K562 (cell line): ENCODE results near the gene BNC2. TPM values are rescaled to one million over a fixed set of nuclear protein-coding genes. Genes with fewer than 3 reads are reported as not detected.

Experiments
- ATAC-seq: fragments of 200-7000 bp; cut with Tn5 transposase; 3 replicates; pipeline ENCODE4 v1.9.1; 2020; ENCODE audit warnings: moderate library complexity
- BruUV-seq: library from RNA; stranded (reverse); fragments of 400-500 nt; replicated peaks from 2 replicates; lab custom pipeline; 2021; lab: Mats Ljungman, UMichigan
- CTCF ChIA-PET: fragments of 300-600 bp; formaldehyde crosslinking; extraction: SDS; loops from one replicate; lab custom pipeline; 2021; ENCODE audit warnings: low intra/inter-chr PET ratio; lab: Yijun Ruan, JAX
- POLR2A ChIA-PET: fragments of 300-600, 350-650 bp; sonication (Branson Sonifier 250); formaldehyde crosslinking; extraction: SDS; loops from one replicate; lab custom pipeline; 2021; ENCODE audit warnings: antibody characterized with exemption, inconsistent platforms; lab: Yijun Ruan, JAX
- DNase-seq, 4 experiments: peaks; one replicate each; pipeline versions ENCODE4 v3.0.0 to v3.0.0-alpha.2; 2011 to 2018; ENCODE audit warnings: low spot score in 3 of 4, mixed read lengths in 3 of 4; ENCODE audit errors: extremely low read depth in 1 of 4
- FAIRE-seq: peaks from 2 replicates; lab custom pipeline; 2011; peaks lifted over from hg19 to GRCh38; lab: Jason Lieb, UNC
- H2AFZ ChIP-seq: 2 replicates; pipeline ENCODE4 v1.6.0; 2011; ENCODE audit warnings: low read depth, low read length, control low read depth, inconsistent platforms
- H3K27ac ChIP-seq: fragments of 200-600 bp; 3 replicates; pipeline ENCODE4 v1.8.0; 2011; ENCODE audit warnings: low read depth, mild to moderate bottlenecking, control low read depth, inconsistent platforms, low read length, moderate library complexity, mixed read lengths; ENCODE audit errors: extremely low read depth
- H3K27me3 ChIP-seq, 2 experiments: fragments of 300-600 bp in 1 of 2; 2 replicates in 1 of 2; 3 replicates in 1 of 2; pipeline versions ENCODE4 v1.6.0 to v1.8.0; 2011; ENCODE audit warnings: inconsistent platforms in 2 of 2, low read length in 2 of 2, mild to moderate bottlenecking in 1 of 2, mixed read lengths in 1 of 2, moderate library complexity in 1 of 2; ENCODE audit not compliant: control insufficient read depth in 2 of 2, insufficient read depth in 2 of 2
- H3K36me3 ChIP-seq: fragments of 300-600 bp; 3 replicates; pipeline ENCODE4 v1.8.0; 2011; ENCODE audit warnings: mild to moderate bottlenecking, low read length, inconsistent platforms; ENCODE audit not compliant: control insufficient read depth, insufficient read depth
- H3K4me1 ChIP-seq, 2 experiments: fragments of 200-600 bp in 1 of 2; replicated peaks in 1 of 2; 2 replicates in 1 of 2; 3 replicates in 1 of 2; pipeline versions ENCODE4 v1.5.1 to v1.8.0; 2011; ENCODE audit warnings: inconsistent platforms in 2 of 2, low read length in 2 of 2, mild to moderate bottlenecking in 1 of 2, mixed read lengths in 1 of 2, moderate library complexity in 1 of 2; ENCODE audit not compliant: control insufficient read depth in 2 of 2, insufficient read depth in 2 of 2
- H3K4me2 ChIP-seq: 2 replicates; pipeline ENCODE4 v1.6.1; 2011; ENCODE audit warnings: low read length, control low read depth, inconsistent platforms, mixed read lengths; ENCODE audit not compliant: insufficient read depth
- H3K4me3 ChIP-seq: fragments of 200-600 bp; sonication (generic), shearing (Covaris generic); 2 replicates; pipeline ENCODE4 v1.5.1; 2016; ENCODE audit warnings: control low read depth, inconsistent platforms
- H3K79me2 ChIP-seq: fragments of 200-600 bp; 3 replicates; pipeline ENCODE4 v1.8.0; 2011; ENCODE audit warnings: low read length, inconsistent platforms; ENCODE audit not compliant: control insufficient read depth, insufficient read depth
- H3K9ac ChIP-seq, 2 experiments: 2 replicates each; pipeline versions ENCODE4 v1.6.0 to v1.6.1; 2011; ENCODE audit warnings: low read depth in 2 of 2, low read length in 2 of 2, control low read depth in 1 of 2, inconsistent platforms in 1 of 2, mild to moderate bottlenecking in 1 of 2, mixed read lengths in 1 of 2; ENCODE audit not compliant: insufficient read depth in 1 of 2
- H3K9me1 ChIP-seq: one replicate; pipeline ENCODE4 v1.6.0; 2011; ENCODE audit warnings: inconsistent platforms, mild to moderate bottlenecking, low read length, moderate library complexity; ENCODE audit not compliant: control insufficient read depth, insufficient read depth
- H3K9me3 ChIP-seq: replicated peaks from 2 replicates; pipeline ENCODE4 v1.5.1; 2011; ENCODE audit warnings: low read depth, low read length, inconsistent platforms; ENCODE audit not compliant: control insufficient read depth, insufficient read depth
- H4K20me1 ChIP-seq: replicated peaks from 2 replicates; pipeline ENCODE4 v1.6.1; 2011; ENCODE audit warnings: low read length, inconsistent platforms, mixed read lengths; ENCODE audit not compliant: control insufficient read depth, insufficient read depth
- BCLAF1 ChIP-seq, 2 experiments: fragments of 450-650 bp in 1 of 2; IDR thresholded peaks; 2 replicates each; pipeline ENCODE4 v1.6.1; 2011 to 2017; ENCODE audit warnings: low read depth in 2 of 2, antibody characterized with exemption in 1 of 2, borderline replicate concordance in 1 of 2, low read length in 1 of 2, mild to moderate bottlenecking in 1 of 2, mixed read lengths in 1 of 2; ENCODE audit not compliant: control insufficient read depth in 1 of 2
- CGGBP1 ChIP-seq: fragments of 250-450 bp; sonication (Bioruptor Pico); IDR thresholded peaks from 2 replicates; pipeline ENCODE4 v1.9.0; 2021; ENCODE audit warnings: mild to moderate bottlenecking
- ETV6 ChIP-seq, 3 experiments: fragments of 150-350 bp in 1 of 3; sonication (generic) in 1 of 3; formaldehyde crosslinking in 1 of 3; IDR thresholded peaks; 2 replicates each; pipeline versions ENCODE4 v1.6.1 to v1.8.0; 2014 to 2022; ENCODE audit warnings: borderline replicate concordance in 2 of 3, low read depth in 2 of 3, antibody characterized with exemption in 1 of 3, low read length in 1 of 3, mild to moderate bottlenecking in 1 of 3, missing genetic modification reagents in 1 of 3
- FOXJ2 ChIP-seq: fragments of 200-800 bp; sonication (Bioruptor generic); IDR thresholded peaks from 2 replicates; pipeline ENCODE4 v1.6.1; 2016; ENCODE audit warnings: missing genetic modification characterization, missing compliant biosample characterization
- ID3 ChIP-seq, 2 experiments: fragments of 250-450 bp in 1 of 2; fragments of 450-650 bp in 1 of 2; sonication (Bioruptor Pico) in 1 of 2; IDR thresholded peaks; 2 replicates each; pipeline versions ENCODE4 v1.6.1 to v1.8.0; 2016 to 2021; ENCODE audit warnings: mild to moderate bottlenecking in 2 of 2, moderate library complexity in 2 of 2, missing compliant biosample characterization in 1 of 2, missing genetic modification characterization in 1 of 2
- ILF3 ChIP-seq: fragments of 450-650 bp; IDR thresholded peaks from 2 replicates; pipeline ENCODE4 v1.6.1; 2018; ENCODE audit warnings: antibody characterized with exemption, mild to moderate bottlenecking, moderate library complexity, borderline replicate concordance
- MLLT1 ChIP-seq, 2 experiments: fragments of 450-650 bp; IDR thresholded peaks; 2 replicates each; pipeline ENCODE4 v1.6.1; 2016
- RAD51 ChIP-seq: fragments of 450-650 bp; IDR thresholded peaks from 2 replicates; pipeline ENCODE4 v1.7.1; 2016; ENCODE audit warnings: low read depth, mild to moderate bottlenecking, borderline replicate concordance
- RBM17 ChIP-seq: fragments of 200-400 bp; formaldehyde crosslinking; IDR thresholded peaks from 2 replicates; pipeline ENCODE4 v1.6.1; 2017; ENCODE audit warnings: low read depth, mild to moderate bottlenecking, low read length, borderline replicate concordance
- TAL1 ChIP-seq: fragments of 450-650 bp; IDR thresholded peaks from 2 replicates; pipeline ENCODE4 v1.6.1; 2016; ENCODE audit warnings: mild to moderate bottlenecking
- TRIM24 ChIP-seq, 2 experiments: fragments of 450-650 bp; IDR thresholded peaks; 2 replicates each; pipeline ENCODE4 v1.6.1; 2016
- XRCC3 ChIP-seq: fragments of 450-650 bp; IDR thresholded peaks from 2 replicates; pipeline ENCODE4 v1.6.1; 2017; ENCODE audit warnings: mild to moderate bottlenecking, moderate library complexity
- ZBTB49 ChIP-seq: sonication (generic); formaldehyde crosslinking; IDR thresholded peaks from 2 replicates; pipeline ENCODE4 v1.8.0; 2022; ENCODE audit warnings: missing genetic modification reagents, mild to moderate bottlenecking, borderline replicate concordance
- ZNF695 ChIP-seq: fragments of 450-650 bp; formaldehyde crosslinking; IDR thresholded peaks from 2 replicates; pipeline ENCODE4 v1.4.0; 2020; ENCODE audit warnings: mild to moderate bottlenecking, moderate library complexity
- in situ Hi-C: fragments of 300-500 bp; cut with MboI; formaldehyde crosslinking; loops from 4 replicates; pipeline ENCODE4 v1.15.0; 2018; ENCODE audit warnings: inconsistent platforms, mixed read lengths
- intact Hi-C: fragments of 100-400 bp; cut with micrococcal nuclease; formaldehyde crosslinking; loops from 2 replicates; pipeline ENCODE4 v1.14.2; 2022
- polyA plus RNA-seq, 8 experiments: library from polyadenylated mRNA; depleted of rRNA in 4 of 8; stranded (reverse) in 5 of 8; unstranded in 3 of 8; fragments of >200 nt; fragmentation: Nextera tagmentation in 2 of 8; fragmentation: Illumina TruSeq in 1 of 8; extraction: Ambion mirVana in 2 of 8; extraction: Trizol in 1 of 8; gene quantifications; 2 replicates each; pipeline versions ENCODE4 v1.2.1 to v1.2.3, GENCODE V29; 2011 to 2014; ENCODE audit warnings: inconsistent platforms in 1 of 8, missing spikeins in 1 of 8
- total RNA-seq, 7 experiments: library from RNA; depleted of rRNA in 6 of 7; stranded (reverse); fragments of >200 nt in 6 of 7; fragmentation: Illumina TruSeq in 2 of 7; extraction: Trizol in 2 of 7; gene quantifications; 2 replicates each; pipeline versions ENCODE4 v1.2.1 to v1.2.3, GENCODE V29; 2011 to 2021; ENCODE audit warnings: low replicate concordance in 1 of 7

Gene BNC2
- total and polyA plus RNA-seq, 9 of the 15 experiments (the other 6 are each of a cell fraction or from before 2014, with no cell fraction given), result not detected

GRCh38 chr9:16825331-16825725, 45.1 kb downstream of the BNC2 start:
- Histone ChIP-seq H3K4me2 (no peak overlapping the region), H3K36me3 (no peaks in the 10 kb centered on the region), H2AFZ (no peak overlapping the region), H4K20me1 (no peaks in the 10 kb centered on the region), H3K9me1 (no peaks in the 10 kb centered on the region), H3K27ac (no peak overlapping the region), H3K4me3 (no peak overlapping the region), H3K79me2 (no peaks in the 10 kb centered on the region), H3K27me3 (no peaks in the 10 kb centered on the region), H3K9ac (no peak overlapping the region), H3K9me3 (no peaks in the 10 kb centered on the region), H3K4me1 (no peaks in the 10 kb centered on the region)
- BruUV-seq, result no TSS peak
- FAIRE-seq, result no peak
- no peak for ATAC-seq
- no peak for DNase-seq
- ChIA-PET CTCF (no interaction called here), POLR2A (no interaction called here)
- intact Hi-C loops, result no loop called here
- in situ Hi-C loops, result no loop called here
- no peak for TF ChIP-seq TAL1
- no peak for TF ChIP-seq ZNF695 (CRISPR knock-in tag)
- no peak for TF ChIP-seq CGGBP1 (CRISPR knock-in tag)
- no peak for TF ChIP-seq ILF3
- TF ChIP-seq RBM17, result no peak
- TF ChIP-seq MLLT1 (IDR thresholded peaks at IDR 0.05), result no peak
- no peak for TF ChIP-seq ZBTB49
- no peak for TF ChIP-seq FOXJ2 (tag)
- TF ChIP-seq XRCC3, result no peak
- no peak for TF ChIP-seq TRIM24 (IDR thresholded peaks at IDR 0.05)
- TF ChIP-seq BCLAF1 (IDR thresholded peaks at IDR 0.05; ENCODE audit: borderline replicate concordance in 1 of 2, control insufficient read depth in 1 of 2, low read depth in 2 of 2, low read length in 1 of 2), result no peak
- no peak for TF ChIP-seq ID3 (CRISPR knock-in tag; IDR thresholded peaks at IDR 0.05)
- no peak for TF ChIP-seq ID3 (tag; IDR thresholded peaks at IDR 0.05)
- no peak for TF ChIP-seq RAD51
- TF ChIP-seq ETV6 (IDR thresholded peaks at IDR 0.05; ENCODE audit: borderline replicate concordance in 1 of 2, low read depth in 2 of 2, low read length in 1 of 2), result no peak
- TF ChIP-seq ETV6 (CRISPR knock-in tag; IDR thresholded peaks at IDR 0.05; ENCODE audit: borderline replicate concordance), result no peak
